Endothelial cell of umbilical vein (primary cell): ENCODE measurements around the gene SDK2. TPM values are rescaled to one million over a fixed set of nuclear protein-coding genes. Genes with fewer than 3 reads are reported as not detected.

ENCODE experiments used
- BruUV-seq: library from RNA; stranded (reverse); fragments of 400-500 nt; replicated peaks from 2 replicates; lab custom pipeline; 2021; lab: Mats Ljungman, UMichigan
- CTCF ChIA-PET: fragments of 300-600, 350-600 bp; sonication (Branson Sonifier 250); formaldehyde crosslinking; loops from one replicate; lab custom pipeline; 2021; ENCODE audit warnings: antibody characterized with exemption, inconsistent platforms; lab: Charles Lee
- POLR2A ChIA-PET: fragments of 300-600, 350-600 bp; sonication (Branson Sonifier 250); formaldehyde crosslinking; loops from one replicate; lab custom pipeline; 2021; ENCODE audit warnings: antibody characterized with exemption, inconsistent platforms; lab: Charles Lee
- DNase-seq: peaks from one replicate; pipeline ENCODE4 v3.0.0-alpha.2; 2011; ENCODE audit warnings: low read depth, low spot score
- FAIRE-seq: peaks from 2 replicates; lab custom pipeline; 2011; peaks lifted over from hg19 to GRCh38; lab: Jason Lieb, UNC
- H2AFZ ChIP-seq: 2 replicates; pipeline ENCODE4 v1.6.0; 2012; ENCODE audit warnings: low read depth, low read length, control low read depth, inconsistent platforms
- H3K27ac ChIP-seq: 2 replicates; pipeline ENCODE4 v1.5.1; 2011; ENCODE audit warnings: low read depth, mild to moderate bottlenecking, control low read depth, low read length, moderate library complexity; ENCODE audit not compliant: insufficient read depth
- H3K27me3 ChIP-seq, 2 experiments: 2 replicates each; pipeline versions ENCODE4 v1.6.0 to v1.6.1; 2011; ENCODE audit warnings: low read length in 2 of 2, mixed read lengths in 1 of 2; ENCODE audit not compliant: control insufficient read depth in 2 of 2, insufficient read depth in 2 of 2
- H3K36me3 ChIP-seq, 2 experiments: 2 replicates in 1 of 2; 3 replicates in 1 of 2; pipeline ENCODE4 v1.5.1; 2011; ENCODE audit warnings: low read length in 2 of 2, mild to moderate bottlenecking in 1 of 2, moderate library complexity in 1 of 2; ENCODE audit not compliant: control insufficient read depth in 2 of 2, insufficient read depth in 2 of 2; ENCODE audit errors: extremely low read depth in 1 of 2
- H3K4me1 ChIP-seq: 3 replicates; pipeline ENCODE4 v1.5.1; 2011; ENCODE audit warnings: mild to moderate bottlenecking, low read length; ENCODE audit not compliant: control insufficient read depth, insufficient read depth; ENCODE audit errors: extremely low read depth
- H3K4me2 ChIP-seq: 2 replicates; pipeline ENCODE4 v1.6.1; 2011; ENCODE audit warnings: low read length, control low read depth, mixed read lengths; ENCODE audit not compliant: insufficient read depth
- H3K4me3 ChIP-seq, 3 experiments: fragments of 200-600 bp in 1 of 3; sonication (generic), shearing (Covaris generic) in 1 of 3; replicated peaks in 1 of 3; 2 replicates each; pipeline ENCODE4 v1.5.1; 2011 to 2016; ENCODE audit warnings: control low read depth in 3 of 3, low read length in 3 of 3, mild to moderate bottlenecking in 2 of 3, inconsistent platforms in 1 of 3, low read depth in 1 of 3, moderate library complexity in 1 of 3; ENCODE audit not compliant: insufficient read depth in 1 of 3
- H3K79me2 ChIP-seq: 2 replicates; pipeline ENCODE4 v1.6.0; 2012; ENCODE audit warnings: low read length, inconsistent platforms; ENCODE audit not compliant: control insufficient read depth, insufficient read depth
- H3K9ac ChIP-seq: replicated peaks from 2 replicates; pipeline ENCODE3; 2011; ENCODE audit warnings: low read length, control low read depth; ENCODE audit not compliant: insufficient read depth; ENCODE audit errors: extremely low read depth
- H3K9me1 ChIP-seq: replicated peaks from 3 replicates; pipeline ENCODE4 v1.6.0; 2011; ENCODE audit warnings: mild to moderate bottlenecking, low read length; ENCODE audit not compliant: control insufficient read depth, insufficient read depth; ENCODE audit errors: extremely low read depth
- H3K9me3 ChIP-seq: replicated peaks from 2 replicates; pipeline ENCODE4 v1.5.1; 2012; ENCODE audit warnings: low read length, inconsistent platforms; ENCODE audit not compliant: control insufficient read depth, insufficient read depth
- H4K20me1 ChIP-seq: replicated peaks from 2 replicates; pipeline ENCODE3; 2011; ENCODE audit warnings: mild to moderate bottlenecking, low read length; ENCODE audit not compliant: control insufficient read depth, insufficient read depth; ENCODE audit errors: extremely low read depth
- EZH2 ChIP-seq: IDR thresholded peaks from 2 replicates; pipeline ENCODE4 v1.6.1; 2012; ENCODE audit warnings: borderline replicate concordance, low read depth, mild to moderate bottlenecking, moderate library complexity, low read length, inconsistent platforms; ENCODE audit not compliant: severe bottlenecking
- FOS ChIP-seq: IDR thresholded peaks from 2 replicates; pipeline ENCODE4 v1.6.1; 2011; ENCODE audit warnings: mild to moderate bottlenecking, low read length, moderate library complexity, borderline replicate concordance; ENCODE audit not compliant: insufficient read depth
- GATA2 ChIP-seq: IDR thresholded peaks from 2 replicates; pipeline ENCODE4 v1.7.0; 2011; ENCODE audit warnings: low read depth, mild to moderate bottlenecking, moderate library complexity, mixed read lengths, low read length; ENCODE audit not compliant: insufficient read length, insufficient read depth
- JUN ChIP-seq: IDR thresholded peaks from 2 replicates; pipeline ENCODE4 v1.6.1; 2011; ENCODE audit warnings: borderline replicate concordance, low read depth; ENCODE audit not compliant: insufficient read length, insufficient read depth
- MYC ChIP-seq: IDR thresholded peaks from one replicate; pipeline ENCODE4 v1.6.1; 2011; ENCODE audit warnings: mild to moderate bottlenecking, low read depth, low read length
- POLR2A ChIP-seq: IDR thresholded peaks from 2 replicates; pipeline ENCODE4 v1.6.1; 2012; ENCODE audit warnings: low read depth, mild to moderate bottlenecking, control low read depth, low read length
- POLR2AphosphoS5 ChIP-seq: IDR thresholded peaks from 2 replicates; pipeline ENCODE4 v1.6.1; 2012; ENCODE audit warnings: low read depth, mild to moderate bottlenecking, control low read depth, low read length, moderate library complexity; ENCODE audit not compliant: insufficient read depth
- dilution Hi-C: fragments of 300-500 bp; cut with MboI; formaldehyde crosslinking; loops from one replicate; pipeline ENCODE4 v1.15.0; 2019; ENCODE audit warnings: low sequenced_read_pairs; ENCODE audit not compliant: extremely low pct_ligation_motif_present
- intact Hi-C: fragments of 100-400 bp; cut with micrococcal nuclease; formaldehyde crosslinking; loops from one replicate; pipeline ENCODE4 v1.10.0; 2022
- polyA plus RNA-seq, 4 experiments: library from polyadenylated mRNA; depleted of rRNA in 3 of 4; stranded (reverse) in 3 of 4; unstranded in 1 of 4; fragments of >200 nt; gene quantifications; 2 replicates each; pipeline versions ENCODE4 v1.2.1 to v1.2.3, GENCODE V29; 2011 to 2012; ENCODE audit warnings: missing spikeins in 1 of 4
- total RNA-seq: library from RNA; stranded (reverse); gene quantifications from 2 replicates; pipeline ENCODE4 v1.2.3, GENCODE V29; 2021
- TF ChIP-seq, protein P1 (sequence below), 2 donors: IDR thresholded peaks; 1 replicate in 1 of 2; 2 replicates in 1 of 2; pipeline ENCODE4 v1.5.1; 2011; ENCODE audit warnings: low read length in 2 of 2, mild to moderate bottlenecking in 2 of 2, moderate library complexity in 2 of 2, control low read depth in 1 of 2, inconsistent platforms in 1 of 2, low read depth in 1 of 2; ENCODE audit not compliant: insufficient read depth in 1 of 2; ENCODE audit errors: extremely low read depth in 1 of 2
- TF ChIP-seq, protein P2 (sequence below): IDR thresholded peaks from 2 replicates; pipeline ENCODE4 v1.6.1; 2011; ENCODE audit not compliant: insufficient read depth, insufficient read length

The SDK2 gene
- total and polyA plus RNA-seq, 2 donors (not counting 3 experiments of a cell fraction or from before 2014, with no cell fraction given), result not detected

DNA sequence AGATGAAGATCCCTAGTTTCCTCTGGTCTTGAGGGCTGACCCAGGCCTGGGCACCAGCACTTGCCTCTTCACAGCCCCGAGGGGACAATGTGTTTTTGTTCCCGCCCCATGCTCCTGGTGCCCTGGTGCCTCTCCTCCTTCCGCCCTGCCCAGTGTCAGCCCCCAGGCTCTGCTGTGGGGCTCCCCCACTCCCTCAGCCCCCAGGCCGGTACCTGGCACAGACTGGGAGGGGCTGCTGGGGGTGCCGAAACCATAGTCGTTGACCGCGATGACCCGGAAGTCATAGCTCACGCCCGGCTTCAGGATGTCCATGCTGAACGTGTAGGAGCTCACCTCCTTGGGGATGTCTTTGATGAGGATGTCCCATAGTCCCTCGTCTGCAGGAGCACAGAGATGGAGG, 292.0 kb downstream of the SDK2 start:
- Histone ChIP-seq H3K4me1 (no peaks in the 10 kb centered on the region), H3K4me2 (no peak overlapping the region), H3K9me1 (no peaks in the 10 kb centered on the region), H2AFZ (no peak overlapping the region), H3K27ac (no peak overlapping the region), H3K27me3 (no peaks in the 10 kb centered on the region), H3K4me3 (no peak overlapping the region), H3K79me2 (no peaks in the 10 kb centered on the region), H3K9ac (no peak overlapping the region), H3K36me3 (no peaks in the 10 kb centered on the region), H3K9me3 (no peaks in the 10 kb centered on the region), H4K20me1 (no peaks in the 10 kb centered on the region)
- ChIA-PET POLR2A (no interaction called here), CTCF (interaction anchor here (1.0 to 1.2 kb wide), 2 partner anchors 9 to 98 kb away, joined by 3 read pairs; no protein-coding TSS in a partner anchor)
- no TSS peak for BruUV-seq
- FAIRE-seq (no peak), DNase-seq (no peak)
- dilution Hi-C loops, result no loop called here
- intact Hi-C loops, result no loop called here
- no peak for TF ChIP-seq JUN
- TF ChIP-seq MYC, result no peak
- TF ChIP-seq EZH2, result no peak
- no peak for TF ChIP-seq POLR2AphosphoS5
- no peak for TF ChIP-seq GATA2
- TF ChIP-seq FOS, result no peak
- TF ChIP-seq, protein P1, sequence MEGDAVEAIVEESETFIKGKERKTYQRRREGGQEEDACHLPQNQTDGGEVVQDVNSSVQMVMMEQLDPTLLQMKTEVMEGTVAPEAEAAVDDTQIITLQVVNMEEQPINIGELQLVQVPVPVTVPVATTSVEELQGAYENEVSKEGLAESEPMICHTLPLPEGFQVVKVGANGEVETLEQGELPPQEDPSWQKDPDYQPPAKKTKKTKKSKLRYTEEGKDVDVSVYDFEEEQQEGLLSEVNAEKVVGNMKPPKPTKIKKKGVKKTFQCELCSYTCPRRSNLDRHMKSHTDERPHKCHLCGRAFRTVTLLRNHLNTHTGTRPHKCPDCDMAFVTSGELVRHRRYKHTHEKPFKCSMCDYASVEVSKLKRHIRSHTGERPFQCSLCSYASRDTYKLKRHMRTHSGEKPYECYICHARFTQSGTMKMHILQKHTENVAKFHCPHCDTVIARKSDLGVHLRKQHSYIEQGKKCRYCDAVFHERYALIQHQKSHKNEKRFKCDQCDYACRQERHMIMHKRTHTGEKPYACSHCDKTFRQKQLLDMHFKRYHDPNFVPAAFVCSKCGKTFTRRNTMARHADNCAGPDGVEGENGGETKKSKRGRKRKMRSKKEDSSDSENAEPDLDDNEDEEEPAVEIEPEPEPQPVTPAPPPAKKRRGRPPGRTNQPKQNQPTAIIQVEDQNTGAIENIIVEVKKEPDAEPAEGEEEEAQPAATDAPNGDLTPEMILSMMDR (IDR thresholded peaks at IDR 0.05; ENCODE audit: extremely low read depth in 1 of 2, insufficient read depth in 1 of 2, low read depth in 1 of 2, low read length in 2 of 2), result no peak
- TF ChIP-seq, protein P2, sequence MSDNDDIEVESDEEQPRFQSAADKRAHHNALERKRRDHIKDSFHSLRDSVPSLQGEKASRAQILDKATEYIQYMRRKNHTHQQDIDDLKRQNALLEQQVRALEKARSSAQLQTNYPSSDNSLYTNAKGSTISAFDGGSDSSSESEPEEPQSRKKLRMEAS, result no peak
- TF ChIP-seq POLR2A, result no peak
